Kidney (tissue), 11 donors: ENCODE measurements around the gene PDE4DIP. TPM values are rescaled to one million over a fixed set of nuclear protein-coding genes. Genes with fewer than 3 reads are reported as not detected.
A peak's percentile ranks its signal among the peaks of the same experiment; 100 is the strongest.
"Not testable (repeated sequence)": the region's sequence is repeated elsewhere in the genome, so short reads cannot be mapped to it uniquely, and the experiment has no call there.

ENCODE experiments used
- DNase-seq, 5 donors: peaks; one replicate each; pipeline ENCODE4 v3.0.0-alpha.2; 2013 to 2020
- FAIRE-seq: peaks from 2 replicates; lab custom pipeline; 2012; peaks lifted over from hg19 to GRCh38; lab: Jason Lieb, UNC
- H3K27ac ChIP-seq, 2 donors: one replicate each; pipeline ENCODE4 v1.7.0; 2013; ENCODE audit warnings: low read depth in 2 of 2, low read length in 2 of 2, inconsistent platforms in 1 of 2
- H3K27me3 ChIP-seq: one replicate; pipeline ENCODE4 v1.7.1; 2013; ENCODE audit warnings: low read length, inconsistent platforms; ENCODE audit not compliant: control insufficient read depth, insufficient read depth
- H3K36me3 ChIP-seq, 3 donors: one replicate each; pipeline versions ENCODE4 v1.7.0 to v1.7.1; 2013; ENCODE audit warnings: low read length in 3 of 3, control low read depth in 1 of 3, inconsistent platforms in 1 of 3; ENCODE audit not compliant: insufficient read depth in 3 of 3, control insufficient read depth in 2 of 3
- H3K4me1 ChIP-seq, 3 donors: one replicate each; pipeline versions ENCODE4 v1.7.0 to v1.7.1; 2013; ENCODE audit warnings: low read length in 3 of 3, inconsistent platforms in 1 of 3, low read depth in 1 of 3; ENCODE audit not compliant: control insufficient read depth in 2 of 3, insufficient read depth in 2 of 3
- H3K4me3 ChIP-seq, 3 donors: one replicate each; pipeline versions ENCODE4 v1.7.0 to v1.8.1; 2013; ENCODE audit warnings: low read length in 3 of 3, control low read depth in 1 of 3, inconsistent platforms in 1 of 3
- H3K9ac ChIP-seq, 3 donors: one replicate each; pipeline versions ENCODE4 v1.7.0 to v1.7.1; 2013; ENCODE audit warnings: low read length in 3 of 3, control low read depth in 1 of 3, inconsistent platforms in 1 of 3
- H3K9me3 ChIP-seq, 3 donors: one replicate each; pipeline versions ENCODE4 v1.7.0 to v1.7.1; 2013; ENCODE audit warnings: low read length in 3 of 3, control low read depth in 1 of 3, inconsistent platforms in 1 of 3; ENCODE audit not compliant: control insufficient read depth in 2 of 3, insufficient read depth in 1 of 3
- intact Hi-C: fragments of 100-400 bp; cut with DNase I; formaldehyde crosslinking; loops from one replicate; pipeline ENCODE4 v1.11.1; 2022
- polyA plus RNA-seq: library from polyadenylated mRNA; stranded (reverse); fragments of 350-450 nt; fragmentation: Illumina TruSeq; extraction: RNeasy Lipid Tissue Mini Kit (QIAGEN cat#74804); gene quantifications from one replicate; pipeline ENCODE4 v1.2.3, GENCODE V29; 2014; ENCODE audit warnings: low read depth, low replicate concordance; ENCODE audit not compliant: insufficient read depth
- total RNA-seq: library from RNA; stranded (reverse); fragmentation: NEBNext Ultra II Directional; extraction: Animal tissue kit (Norgen Biotek cat#: 25700); gene quantifications from one replicate; pipeline ENCODE4 v1.2.1, GENCODE V29; 2021
- donor health status: control.
- donor health status: control.
- donor health status: DM: yes; HTN: yes; CAD: no.
- donor health status: Normal renal cell carcinoma (clear cell type).

PDE4DIP gene
- total and polyA plus RNA-seq, 2 donors from 2014 or later, result 50.1 to 148 TPM

- H3K27ac ChIP-seq, intact Hi-C loops, H3K27me3 ChIP-seq, DNase-seq, H3K4me3 ChIP-seq, H3K4me1 ChIP-seq, H3K36me3 ChIP-seq, FAIRE-seq, H3K9ac ChIP-seq, H3K9me3 ChIP-seq: not testable (repeated sequence)
Observed at GRCh38 chr1:148942906-148943305, 98.7 kb downstream of the PDE4DIP start.

DNA sequence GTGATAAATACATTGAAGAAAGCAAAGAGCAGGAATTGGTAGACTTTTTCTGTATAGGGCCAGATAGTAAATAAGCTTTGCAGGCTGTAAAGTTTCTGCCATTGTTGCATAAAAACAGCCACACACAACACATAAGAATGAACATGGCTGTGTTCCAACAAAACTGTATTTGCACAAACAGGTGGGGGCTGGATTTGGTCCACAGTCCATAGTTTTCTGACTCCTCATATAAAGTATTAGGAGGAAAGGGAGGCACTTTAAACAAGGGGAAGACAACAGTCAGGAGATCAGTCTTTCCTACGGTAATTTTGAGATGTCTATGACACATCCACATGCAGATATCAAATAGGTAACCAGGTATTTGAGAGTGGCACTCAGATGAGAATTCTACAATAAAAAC is 100.9 kb downstream of the PDE4DIP start:
- H3K4me3 ChIP-seq, intact Hi-C loops, DNase-seq: not testable (repeated sequence)

DNA sequence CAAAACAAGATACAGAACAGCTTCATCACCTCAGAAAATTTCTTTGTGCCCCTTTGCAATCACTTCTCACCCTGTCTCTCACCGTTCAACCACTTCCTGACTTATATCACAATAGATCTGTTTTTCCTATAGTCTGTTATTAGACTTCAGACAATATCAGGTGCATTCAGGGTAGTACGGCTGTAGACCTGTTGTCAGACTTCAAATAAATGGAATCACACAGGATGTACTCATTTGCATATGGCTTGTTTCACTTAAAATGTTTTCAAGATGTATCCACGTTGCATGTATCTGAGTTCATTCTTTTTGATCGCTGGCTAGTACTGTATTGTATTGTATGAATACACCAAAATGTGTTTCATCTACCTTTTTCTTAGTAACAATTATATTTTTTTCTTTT is 104.5 kb downstream of the PDE4DIP start:
- DNase-seq, intact Hi-C loops, H3K27ac ChIP-seq, H3K9me3 ChIP-seq, H3K4me1 ChIP-seq, FAIRE-seq, H3K36me3 ChIP-seq, H3K9ac ChIP-seq, H3K27me3 ChIP-seq, H3K4me3 ChIP-seq: not testable (repeated sequence)

More for the DNA sequence above, 100.9 kb downstream of the PDE4DIP start:
- not testable (repeated sequence) for H3K9me3 ChIP-seq, H3K9ac ChIP-seq, H3K27ac ChIP-seq, FAIRE-seq, H3K4me1 ChIP-seq, H3K27me3 ChIP-seq, H3K36me3 ChIP-seq

GRCh38 chr1:148951336-148952227 is 107.4 kb downstream of the PDE4DIP start:
- H3K4me1 ChIP-seq, H3K27me3 ChIP-seq, H3K9me3 ChIP-seq, FAIRE-seq, intact Hi-C loops, H3K36me3 ChIP-seq: not testable (repeated sequence)
- Histone ChIP-seq H3K4me3 (peak overlapping the region; percentile 52 to 61 (median 55)), H3K27ac (peak overlapping the region; percentile 37 to 57), H3K9ac (peak overlapping the region in 1 of 3 donors; percentile 53)
- DNase-seq, result peak; percentile 82 to 92 (median 91)

- H3K27ac ChIP-seq, result peak overlapping the region in 1 of 2 donors; percentile 57
- FAIRE-seq, H3K9me3 ChIP-seq, H3K4me1 ChIP-seq, H3K36me3 ChIP-seq, intact Hi-C loops, H3K9ac ChIP-seq, H3K27me3 ChIP-seq: not testable (repeated sequence)
- DNase-seq, result peak in 1 of 5 donors; percentile 94
- H3K4me3 ChIP-seq, result peak overlapping the region; percentile 72 to 77 (median 76)
Observed at GRCh38 chr1:148952253-148952937, 108.2 kb downstream of the PDE4DIP start.

GRCh38 chr1:148952938-148953616 is 108.8 kb downstream of the PDE4DIP start:
- DNase-seq, result peak; percentile 12 to 47 (median 34)
- H3K9me3 ChIP-seq, H3K36me3 ChIP-seq, H3K4me1 ChIP-seq, intact Hi-C loops, H3K27me3 ChIP-seq, FAIRE-seq: not testable (repeated sequence)
- Histone ChIP-seq H3K4me3 (peak overlapping the region; percentile 72 to 77 (median 76)), H3K9ac (peak overlapping the region in 1 of 3 donors; percentile 13), H3K27ac (peak overlapping the region in 1 of 2 donors; percentile 41)

DNA sequence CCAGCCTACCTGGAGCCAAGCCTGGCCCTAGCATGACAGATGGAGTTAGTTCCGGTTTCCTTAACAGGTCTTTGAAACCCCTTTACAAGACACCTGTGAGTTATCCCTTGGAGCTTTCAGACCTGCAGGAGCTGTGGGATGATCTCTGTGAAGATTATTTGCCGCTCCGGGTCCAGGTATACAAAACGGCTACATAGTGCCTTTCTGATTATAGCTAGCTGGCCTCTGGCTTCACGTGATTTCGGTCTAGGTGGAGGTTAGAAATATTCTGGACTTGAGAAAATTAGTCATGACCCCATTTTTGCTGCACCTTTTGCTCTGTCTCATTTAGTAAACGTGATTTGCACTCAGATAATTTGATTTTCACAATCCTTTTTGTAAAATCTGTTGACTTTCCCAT is 109.5 kb downstream of the PDE4DIP start:
- H3K27me3 ChIP-seq, H3K27ac ChIP-seq, intact Hi-C loops, FAIRE-seq, H3K36me3 ChIP-seq, H3K4me1 ChIP-seq, H3K9me3 ChIP-seq, DNase-seq: not testable (repeated sequence)
- Histone ChIP-seq H3K4me3 (peak overlapping the region; percentile 11 to 77 (median 45)), H3K9ac (peak overlapping the region in 1 of 3 donors; percentile 16)
